Right kidney (tissue), 9 donors: ENCODE results near the gene NECAP2.
A peak's percentile ranks its signal among the peaks of the same experiment; 100 is the strongest.

Experiments
- DNase-seq: peaks from one replicate; pipeline ENCODE4 v3.0.0-alpha.2; 2016
- long read RNA-seq, 8 donors: transcript quantifications; one replicate each; lab custom pipeline, GENCODE V29; 2026

NECAP2 gene, protein sequence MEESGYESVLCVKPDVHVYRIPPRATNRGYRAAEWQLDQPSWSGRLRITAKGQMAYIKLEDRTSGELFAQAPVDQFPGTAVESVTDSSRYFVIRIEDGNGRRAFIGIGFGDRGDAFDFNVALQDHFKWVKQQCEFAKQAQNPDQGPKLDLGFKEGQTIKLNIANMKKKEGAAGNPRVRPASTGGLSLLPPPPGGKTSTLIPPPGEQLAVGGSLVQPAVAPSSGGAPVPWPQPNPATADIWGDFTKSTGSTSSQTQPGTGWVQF
- long read RNA-seq, donor 1, transcript NECAP2-201 (8 exons, 2,070 nt), result major isoform, 26 of 48 reads
- long read RNA-seq, donor 1, partial matches to known transcripts, result 5 of 48 reads
- long read RNA-seq, donor 1, other reads (novel, unspliced or antisense), result 11 of 48 reads
- long read RNA-seq, donor 2, transcript NECAP2-201 (8 exons, 2,070 nt), result major isoform, 8 of 35 reads
- long read RNA-seq, donor 2, partial matches to known transcripts, result 21 of 35 reads
- long read RNA-seq, donor 2, other reads (novel, unspliced or antisense), result 0 of 35 reads
- long read RNA-seq, donor 3, partial matches to known transcripts, result 0 of 5 reads
- long read RNA-seq, donor 3, other reads (novel, unspliced or antisense), result 0 of 5 reads
- long read RNA-seq, donor 4, transcript NECAP2-201 (8 exons, 2,070 nt), result major isoform, 8 of 49 reads
- long read RNA-seq, donor 4, partial matches to known transcripts, result 24 of 49 reads
- long read RNA-seq, donor 4, other reads (novel, unspliced or antisense), result 8 of 49 reads
- long read RNA-seq, donor 5, transcript NECAP2-201 (8 exons, 2,070 nt), result major isoform, 14 of 52 reads
- long read RNA-seq, donor 5, partial matches to known transcripts, result 21 of 52 reads
- long read RNA-seq, donor 5, other reads (novel, unspliced or antisense), result 7 of 52 reads
- long read RNA-seq, donor 6, transcript NECAP2-201 (8 exons, 2,070 nt), result major isoform, 14 of 41 reads
- long read RNA-seq, donor 6, partial matches to known transcripts, result 18 of 41 reads
- long read RNA-seq, donor 6, other reads (novel, unspliced or antisense), result 0 of 41 reads
- long read RNA-seq, donor 7, transcript NECAP2-201 (8 exons, 2,070 nt), result major isoform, 21 of 83 reads
- long read RNA-seq, donor 7, partial matches to known transcripts, result 49 of 83 reads
- long read RNA-seq, donor 7, other reads (novel, unspliced or antisense), result 9 of 83 reads
- long read RNA-seq, donor 8, transcript NECAP2-201 (8 exons, 2,070 nt), result major isoform, 11 of 53 reads
- long read RNA-seq, donor 8, partial matches to known transcripts, result 31 of 53 reads
- long read RNA-seq, donor 8, other reads (novel, unspliced or antisense), result 8 of 53 reads

DNA sequence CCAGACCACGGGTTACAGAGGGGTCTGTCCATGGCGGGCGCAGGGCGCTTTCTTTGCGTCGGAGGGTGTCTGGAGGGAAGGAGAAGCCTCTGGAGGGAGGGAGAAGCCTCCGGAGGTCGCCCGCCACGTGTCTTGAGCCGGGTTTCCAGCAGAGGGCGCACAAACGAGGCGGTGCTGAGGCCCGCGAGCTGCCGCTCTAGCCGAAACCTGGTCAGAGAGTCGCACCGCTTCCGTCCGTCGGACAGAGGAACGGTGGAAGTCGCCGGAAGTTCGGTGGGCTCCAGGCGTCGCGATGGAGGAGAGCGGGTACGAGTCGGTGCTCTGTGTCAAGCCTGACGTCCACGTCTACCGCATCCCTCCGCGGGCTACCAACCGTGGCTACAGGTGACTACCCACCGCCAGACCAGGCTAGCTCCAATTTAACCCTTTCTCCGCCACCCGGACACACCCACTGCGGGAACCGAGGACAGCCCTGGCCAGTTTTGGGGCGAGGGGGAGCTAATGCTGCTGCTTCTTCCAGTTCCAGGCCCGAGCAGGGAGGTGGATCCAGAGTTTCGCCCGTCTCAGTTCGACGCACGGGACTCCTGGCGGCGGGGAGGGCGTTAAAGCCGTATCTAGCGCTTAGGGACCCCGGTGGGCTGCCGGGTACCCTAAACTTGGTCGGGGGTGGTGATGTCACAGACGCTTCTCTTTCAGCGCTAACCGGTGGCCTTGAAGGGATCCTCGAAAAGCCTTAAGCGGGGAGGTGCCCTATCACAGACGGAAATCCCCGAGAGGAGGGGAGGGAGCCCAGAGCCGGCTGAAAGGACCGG, at the start of gene NECAP2:
TSS of gene NECAP2 (plus strand) at position 255 of the 812 bp plus-strand sequence. CDS start at position 293, 38 bp downstream.
- DNase-seq, result peak; percentile 90

DNA sequence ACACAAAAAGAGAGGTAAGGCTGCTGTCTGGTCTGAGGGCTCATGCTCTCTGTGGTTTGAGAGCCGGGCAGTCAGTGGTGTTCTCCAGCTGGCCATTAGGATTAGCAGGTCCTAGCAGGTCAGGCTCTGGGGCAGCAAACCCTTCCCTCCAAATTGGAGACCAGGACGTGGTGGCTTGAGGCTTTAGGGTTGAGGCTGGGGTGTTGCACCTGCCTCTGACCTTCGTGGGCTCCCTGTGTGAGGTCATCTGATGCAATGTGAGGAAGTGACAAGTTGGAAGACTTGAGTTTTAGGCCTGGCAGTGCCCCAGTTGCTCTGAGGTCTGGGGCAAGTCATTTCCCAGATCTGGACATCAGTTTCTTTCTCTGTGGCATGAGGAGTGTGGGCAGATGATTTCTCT, 49.1 kb upstream of the NECAP2 start:
- DNase-seq, result no peak

DNA sequence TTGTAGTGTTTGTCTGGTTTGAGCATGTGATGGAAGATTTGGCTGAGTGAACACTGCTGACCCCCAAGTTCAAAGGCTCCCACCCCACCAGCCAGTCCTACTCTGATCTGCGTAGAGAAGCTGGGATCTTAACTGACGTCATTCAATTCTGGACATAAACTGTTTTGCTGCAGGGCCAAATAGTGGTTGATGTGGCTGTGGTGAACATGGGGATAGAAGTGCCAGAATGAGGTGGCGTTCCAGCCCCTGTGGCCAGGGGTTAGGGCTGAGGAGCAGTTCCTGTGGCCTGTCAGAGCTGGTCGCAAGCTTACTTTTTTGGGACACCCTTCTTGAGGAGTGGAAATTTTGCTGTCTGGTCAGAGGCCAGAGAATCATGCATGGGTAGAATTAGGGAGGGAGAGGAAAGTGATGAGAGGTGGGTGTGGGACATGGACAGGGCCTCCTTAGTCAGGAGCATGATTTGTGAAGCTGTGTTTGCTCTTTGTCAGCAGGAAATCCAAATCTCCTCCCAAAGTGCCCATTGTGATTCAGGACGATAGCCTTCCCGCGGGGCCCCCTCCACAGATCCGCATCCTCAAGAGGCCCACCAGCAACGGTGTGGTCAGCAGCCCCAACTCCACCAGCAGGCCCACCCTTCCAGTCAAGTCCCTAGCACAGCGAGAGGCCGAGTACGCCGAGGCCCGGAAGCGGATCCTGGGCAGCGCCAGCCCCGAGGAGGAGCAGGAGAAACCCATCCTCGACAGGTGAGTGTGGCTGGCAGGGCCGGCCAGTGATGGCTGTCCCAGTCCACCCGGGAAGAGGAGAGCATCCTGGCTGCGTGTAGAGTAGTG, 47.6 kb upstream of the NECAP2 start:
- no peak for DNase-seq

DNA sequence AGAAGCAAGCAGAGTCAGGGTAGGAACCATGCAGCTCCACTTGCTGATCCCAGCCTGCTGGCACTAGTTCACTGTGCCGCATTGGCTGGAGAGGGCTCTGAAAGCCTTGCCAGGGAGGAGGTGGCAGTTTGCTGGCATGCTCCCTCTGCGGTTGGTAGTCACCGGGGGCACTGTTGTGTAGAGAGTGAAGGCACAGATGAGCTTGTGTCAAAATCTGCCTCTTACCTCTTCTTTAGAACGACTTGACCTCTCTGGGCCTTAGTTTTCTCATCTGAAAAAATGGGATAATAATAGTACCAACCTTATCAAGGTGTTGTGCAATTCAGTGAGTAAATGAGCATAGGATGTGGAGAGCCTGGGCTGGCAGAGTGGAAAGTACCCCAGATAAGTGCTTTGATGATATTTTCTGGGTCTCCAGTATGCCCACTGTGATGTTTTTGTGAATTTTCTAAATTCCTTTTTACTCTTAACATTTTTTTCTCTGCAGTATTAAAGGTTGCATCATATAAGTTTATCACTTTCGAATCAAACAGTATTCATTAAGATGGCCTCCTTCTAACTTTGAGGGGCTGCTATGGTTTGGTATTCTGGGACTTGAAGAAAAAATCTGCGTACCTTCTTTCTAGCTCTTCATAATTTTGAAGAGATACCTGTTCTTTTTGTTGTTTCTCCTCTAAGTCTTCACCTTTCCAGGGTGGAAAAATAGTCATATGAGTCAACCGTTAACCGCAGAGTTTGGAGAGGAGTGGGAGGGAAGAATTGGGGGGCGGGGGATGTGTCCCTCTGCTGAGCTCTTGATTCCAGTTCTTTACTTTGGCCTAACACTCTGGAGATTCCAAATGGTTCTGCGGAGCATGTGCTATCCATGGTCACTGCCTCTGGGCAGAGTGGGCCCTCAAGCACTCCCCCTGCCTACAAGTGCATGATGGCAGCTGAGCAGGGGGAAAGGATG, 46.7 kb upstream of the NECAP2 start:
- DNase-seq, result no peak

DNA sequence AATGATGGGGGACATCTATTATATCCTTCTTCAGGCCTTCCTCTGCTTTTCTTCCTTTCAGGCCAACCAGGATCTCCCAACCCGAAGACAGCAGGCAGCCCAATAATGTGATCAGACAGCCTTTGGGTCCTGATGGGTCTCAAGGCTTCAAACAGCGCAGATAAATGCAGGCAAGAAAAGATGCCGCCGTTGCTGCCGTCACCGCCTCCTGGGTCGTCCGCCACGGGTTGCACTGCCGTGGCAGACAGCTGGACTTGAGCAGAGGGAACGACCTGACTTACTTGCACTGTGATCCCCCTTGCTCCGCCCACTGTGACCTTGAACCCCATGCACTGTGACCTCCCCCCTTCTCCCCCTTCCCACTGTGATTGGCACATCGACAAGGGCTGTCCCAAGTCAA, 45.5 kb upstream of the NECAP2 start:
- DNase-seq, result no peak

DNA sequence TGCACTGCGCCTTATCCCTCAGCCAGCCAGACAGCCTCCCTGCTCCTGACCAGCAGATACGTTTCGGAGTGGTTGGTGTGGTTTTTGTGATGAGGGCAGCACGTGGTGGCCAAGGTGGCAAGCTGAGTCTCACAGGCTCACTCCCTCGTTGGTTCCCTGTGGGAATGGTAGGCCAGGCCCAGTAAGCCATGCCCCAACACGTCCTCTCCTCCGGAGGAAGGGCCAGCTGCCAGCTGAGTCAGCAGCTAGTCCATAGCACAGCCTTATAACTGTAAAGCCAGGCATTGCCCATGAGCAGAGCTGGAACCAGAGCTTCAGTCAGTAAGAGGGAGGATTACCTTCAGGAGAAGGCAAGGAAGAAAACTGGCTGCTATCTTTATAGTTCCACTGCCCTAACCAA, 43.9 kb upstream of the NECAP2 start:
- DNase-seq, result no peak

DNA sequence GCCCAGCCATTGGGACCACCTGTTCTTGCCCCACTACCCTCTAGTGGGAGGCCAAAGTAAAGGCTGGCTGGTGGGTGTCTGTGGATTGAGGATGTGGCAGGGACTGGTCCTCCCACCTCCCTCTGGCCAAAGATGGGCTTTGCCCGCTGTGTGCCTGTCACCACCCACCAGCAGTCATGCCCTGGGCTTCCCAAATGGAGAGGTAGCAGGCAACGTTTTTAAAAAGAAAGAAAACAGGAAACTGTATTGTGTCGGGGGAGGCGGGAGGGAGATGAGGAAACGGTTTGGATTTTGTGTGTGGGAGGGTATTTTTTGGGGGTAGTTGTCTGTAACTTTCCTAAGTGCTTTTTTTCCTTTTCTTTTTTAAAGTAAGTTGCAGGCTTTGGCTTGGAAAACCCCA, 43.4 kb upstream of the NECAP2 start:
- DNase-seq, result no peak

DNA sequence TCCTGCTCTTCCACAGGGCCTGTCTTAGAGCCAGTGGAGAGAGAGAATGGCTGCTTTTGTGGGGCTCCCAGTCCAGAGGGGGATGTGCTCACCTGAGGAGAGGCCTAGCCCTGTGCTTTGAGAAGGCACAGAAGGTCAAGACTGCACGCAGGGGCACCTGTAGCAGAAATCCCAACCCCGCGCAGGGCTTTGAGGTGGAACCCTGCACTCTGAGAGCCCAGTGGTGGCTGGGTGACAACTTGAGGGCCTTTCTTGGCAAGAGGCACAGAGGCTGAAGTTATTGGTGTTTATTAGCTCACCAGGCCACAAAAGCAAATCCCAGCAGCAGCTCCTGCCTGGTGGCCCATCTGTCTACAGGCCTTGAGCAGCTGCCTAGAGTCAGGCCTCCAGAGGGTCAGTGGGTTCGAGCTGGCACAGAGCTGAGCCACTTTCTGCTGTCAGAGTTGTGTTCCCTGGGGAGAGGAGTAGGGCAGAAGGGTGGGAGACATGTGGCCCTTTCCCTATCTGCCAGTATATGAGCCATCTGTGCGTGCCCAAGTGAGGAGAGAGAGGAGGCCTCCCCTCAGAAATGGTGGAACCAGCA, 42.1 kb upstream of the NECAP2 start:
- no peak for DNase-seq

DNA sequence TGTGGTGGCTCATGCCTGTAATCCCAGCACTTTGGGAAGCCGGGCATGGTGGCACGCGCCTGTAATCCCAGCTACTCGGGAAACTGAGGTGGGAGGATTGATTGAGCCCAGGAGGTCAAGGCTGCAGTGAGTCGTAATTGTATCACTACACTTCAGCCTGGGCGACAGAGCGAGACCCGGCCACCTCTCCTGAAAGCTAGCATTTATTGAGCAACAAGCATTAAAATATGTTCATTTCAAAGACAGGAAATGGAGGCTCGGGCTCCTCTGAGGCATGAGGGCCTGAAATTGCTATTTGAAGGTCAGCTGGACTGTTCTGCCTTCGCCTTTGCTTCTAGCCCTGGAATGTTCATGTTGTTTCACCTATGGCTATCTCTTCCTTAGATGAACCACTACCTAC, 37.8 kb upstream of the NECAP2 start:
- no peak for DNase-seq

DNA sequence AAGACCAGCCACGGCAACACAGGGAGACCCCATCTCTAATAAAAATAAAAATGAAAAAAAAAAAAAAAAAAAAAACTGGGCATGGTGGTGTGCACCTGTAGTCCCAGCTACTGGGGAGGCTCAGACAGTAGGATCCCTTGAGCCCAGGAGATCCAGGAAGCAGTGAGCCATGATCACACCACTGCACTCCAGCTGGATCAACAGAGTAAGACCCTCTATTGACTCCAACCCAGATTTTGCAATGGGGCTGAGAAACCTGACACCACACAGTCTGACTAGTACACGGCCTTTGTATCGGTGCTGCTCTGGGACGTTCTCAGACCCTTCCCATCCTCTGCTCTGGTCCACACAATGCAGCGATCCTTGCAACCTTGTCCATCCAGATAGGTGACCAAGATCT, 35.1 kb upstream of the NECAP2 start:
- no peak for DNase-seq

DNA sequence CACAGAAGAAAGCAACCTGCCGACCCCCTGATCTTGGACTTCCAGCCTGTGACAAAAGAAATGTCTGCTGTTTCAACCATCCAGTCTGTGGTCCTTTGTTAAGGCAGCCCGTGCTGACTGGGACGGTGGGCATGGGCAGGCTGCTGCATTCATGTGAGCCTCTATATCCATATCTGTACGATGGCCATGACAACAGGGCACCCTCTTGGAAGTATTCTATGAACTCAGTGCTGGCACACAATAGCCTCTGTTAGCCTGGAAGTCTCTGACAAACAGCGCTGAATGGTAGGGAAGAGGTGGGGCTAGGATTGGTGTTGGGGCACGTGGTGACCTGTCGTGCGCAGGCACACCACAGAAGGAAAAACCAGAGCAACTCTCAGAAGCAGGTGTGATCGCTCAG, 33.7 kb upstream of the NECAP2 start:
- no peak for DNase-seq

DNA sequence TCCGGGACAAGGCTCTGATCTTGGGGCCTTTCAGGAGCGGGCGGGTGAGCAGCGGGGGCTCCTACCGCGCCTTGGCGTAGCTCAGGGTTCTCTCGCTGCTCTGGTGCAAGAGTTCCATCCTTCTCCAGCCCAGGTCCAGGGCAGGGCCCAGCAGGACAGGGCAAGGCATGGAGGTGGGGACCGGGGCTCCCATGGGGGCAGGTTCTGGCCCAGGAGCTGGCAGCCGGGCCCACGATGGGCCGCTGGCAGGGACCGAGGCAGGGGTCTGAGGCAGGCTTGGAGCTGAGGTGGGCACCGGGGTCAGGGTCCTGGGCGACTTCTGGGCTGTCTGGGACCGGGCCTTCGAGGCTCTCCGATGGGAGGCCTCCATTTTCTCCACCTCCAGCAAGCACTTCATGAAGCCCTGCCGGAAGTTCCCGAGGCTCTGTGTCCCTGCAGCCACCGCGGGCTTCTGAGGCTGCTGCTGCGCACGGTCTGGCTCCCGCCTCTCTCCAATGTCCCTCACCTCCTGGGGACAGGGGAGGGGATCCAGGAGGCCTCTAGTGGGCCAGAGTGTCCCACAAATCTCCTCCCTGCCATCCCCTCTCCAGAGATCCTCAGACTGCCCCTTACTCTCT, 30.9 kb upstream of the NECAP2 start:
- DNase-seq, result no peak

DNA sequence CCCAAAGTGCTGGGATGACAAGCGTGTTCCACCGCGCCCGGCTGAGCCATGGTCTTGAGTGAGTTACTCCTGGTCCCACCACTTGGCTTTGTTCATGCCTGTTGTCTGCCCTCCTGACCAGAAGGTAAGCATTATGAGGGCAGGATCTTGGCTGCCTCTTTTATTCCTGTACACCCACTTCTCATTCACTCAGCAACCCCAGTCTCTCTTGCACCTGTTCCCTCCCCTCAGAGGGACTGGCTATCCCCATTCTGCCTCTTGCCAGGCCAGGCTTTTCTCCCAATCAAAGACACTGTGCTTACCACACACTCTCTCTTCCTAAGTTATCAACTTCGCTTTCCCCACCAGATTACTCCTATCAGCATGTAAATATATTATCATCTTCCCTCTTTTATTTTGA, 29.7 kb upstream of the NECAP2 start:
- no peak for DNase-seq

DNA sequence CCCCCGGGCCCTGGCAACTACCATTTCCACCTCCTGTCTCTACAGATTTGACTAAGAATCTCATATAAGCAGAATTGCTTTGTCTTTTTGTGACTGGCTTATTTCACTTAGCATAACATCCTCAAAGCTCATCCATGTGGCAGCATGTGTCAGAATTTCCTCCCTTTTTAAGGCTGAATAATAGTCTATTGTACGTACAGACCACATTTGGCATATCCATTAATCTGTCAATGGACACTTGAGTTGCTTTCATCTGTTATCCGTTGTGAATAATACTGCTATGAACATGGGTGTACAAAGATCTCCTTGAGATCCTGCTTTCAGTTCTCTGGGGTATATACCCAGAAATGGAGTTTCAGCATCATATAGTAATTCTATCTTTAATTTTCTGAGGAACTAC, 27.3 kb upstream of the NECAP2 start:
- no peak for DNase-seq

DNA sequence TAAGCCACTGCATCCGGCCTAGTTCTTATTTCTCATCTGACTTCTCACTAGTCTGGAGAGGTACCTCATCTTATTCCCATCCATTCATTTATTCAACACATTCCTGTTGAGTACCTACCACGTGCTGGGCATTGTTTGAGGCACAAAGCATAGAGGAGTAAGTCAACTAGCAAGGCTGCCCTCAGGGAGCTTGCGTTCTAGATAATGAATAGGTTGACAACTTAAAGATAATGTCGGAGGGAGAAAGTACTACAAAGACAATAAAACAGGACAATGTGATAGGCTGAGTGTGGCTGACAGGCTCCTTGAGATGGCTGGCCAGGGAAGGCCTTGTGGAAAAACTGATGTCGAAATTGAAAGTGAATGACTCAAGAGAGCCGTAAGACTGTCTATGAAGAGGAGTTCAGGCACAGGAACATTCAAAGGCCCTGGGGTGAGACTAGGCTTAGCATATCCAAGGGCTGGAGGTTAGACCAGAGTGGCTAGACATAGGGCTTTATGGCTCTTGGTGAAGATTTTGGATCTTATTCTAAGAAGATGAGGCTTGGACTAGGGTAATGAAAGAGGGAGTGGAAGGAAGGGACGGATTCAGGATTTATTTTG, 21.6 kb upstream of the NECAP2 start:
- DNase-seq, result no peak

DNA sequence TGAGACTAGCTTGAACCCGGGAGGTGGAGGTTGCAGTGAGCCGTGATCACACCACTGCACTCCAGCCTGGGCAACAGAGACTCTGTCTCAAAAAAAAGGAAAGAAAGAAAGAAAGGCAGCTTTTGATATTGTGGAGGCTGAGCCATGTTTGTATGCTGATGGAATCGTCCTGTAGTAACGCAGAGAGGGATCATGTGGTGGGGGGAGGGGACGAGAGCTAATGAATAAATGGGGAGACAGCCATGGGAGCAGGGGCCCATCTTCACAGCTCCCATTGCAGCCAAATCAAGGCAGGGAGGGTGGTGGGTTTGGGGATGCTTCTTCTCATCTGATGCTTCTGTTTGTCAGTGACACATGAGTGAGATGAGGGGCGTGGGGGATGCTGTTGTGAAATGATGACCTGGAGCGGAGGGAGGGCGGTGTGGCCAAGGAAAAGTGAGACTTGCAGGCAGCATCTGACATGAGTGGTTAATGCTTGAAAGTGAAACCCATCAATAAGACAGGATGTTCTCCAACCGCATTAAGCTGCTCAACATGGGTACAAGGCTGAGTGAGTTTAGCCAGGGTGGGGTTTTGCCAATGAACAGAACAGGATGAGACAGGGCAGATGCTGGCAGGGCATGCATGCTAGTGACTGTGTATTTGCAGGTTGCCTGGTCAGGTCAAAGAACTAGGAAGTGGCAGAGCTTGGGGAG, 20.0 kb upstream of the NECAP2 start:
- DNase-seq, result no peak

DNA sequence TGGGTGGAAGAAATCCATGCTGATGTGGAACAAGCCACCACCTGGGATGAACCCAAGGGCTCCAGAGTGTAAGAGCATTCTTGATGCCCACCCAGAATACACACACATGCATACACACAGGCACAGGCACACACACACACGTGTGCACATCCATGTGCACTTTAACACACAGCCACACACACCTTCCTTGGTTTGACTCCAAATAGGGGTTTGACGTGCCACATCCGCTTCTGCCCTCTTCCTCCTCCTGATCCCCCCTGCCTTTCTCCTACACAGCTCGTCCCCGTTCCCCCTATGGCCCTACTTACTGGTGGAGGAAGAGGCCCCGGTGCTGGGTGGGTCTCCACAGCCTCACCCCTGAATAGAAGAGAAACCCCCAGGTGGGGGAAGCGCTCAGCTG, 19.3 kb upstream of the NECAP2 start:
- DNase-seq, result no peak

DNA sequence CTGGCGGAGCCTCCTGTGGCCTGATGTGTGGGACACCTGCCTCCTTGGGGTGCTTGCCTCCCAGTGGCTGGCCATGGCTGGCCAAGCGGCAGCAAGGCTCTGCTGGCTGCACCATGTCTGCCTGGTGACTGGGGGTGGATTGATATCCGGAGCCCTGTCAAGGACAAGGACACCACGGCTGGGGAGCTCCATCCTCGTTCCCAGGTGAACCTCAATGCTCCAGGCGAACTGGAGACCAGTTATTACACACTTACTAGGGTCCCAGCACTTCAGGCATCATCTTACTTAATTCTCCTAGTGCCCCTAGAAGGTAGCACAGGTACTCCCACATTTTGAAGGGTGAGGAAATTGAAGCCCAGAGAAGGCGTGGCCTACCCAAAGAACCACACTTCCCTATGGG, 18.5 kb upstream of the NECAP2 start:
- no peak for DNase-seq
